K562 (cell line): ENCODE measurements around the gene PNMT. TPM values are rescaled to one million over a fixed set of nuclear protein-coding genes. Genes with fewer than 3 reads are reported as not detected.

Experiments
- ARID3A ChIP-seq: IDR thresholded peaks from 2 replicates; pipeline ENCODE4 v1.6.1; 2012; ENCODE audit warnings: low read depth, low read length, improper control_type of control experiment, borderline replicate concordance
- BHLHE40 ChIP-seq: IDR thresholded peaks from 2 replicates; pipeline ENCODE4 v1.6.1; 2011; ENCODE audit warnings: low read length, improper control_type of control experiment
- E2F6 ChIP-seq, 2 experiments: IDR thresholded peaks; 2 replicates each; pipeline ENCODE4 v1.6.1; 2011; ENCODE audit warnings: borderline replicate concordance in 1 of 2, control low read depth in 1 of 2, low read depth in 1 of 2, low read length in 1 of 2, mild to moderate bottlenecking in 1 of 2, mixed read lengths in 1 of 2, moderate library complexity in 1 of 2; ENCODE audit not compliant: insufficient read depth in 1 of 2, insufficient read length in 1 of 2, poor library complexity in 1 of 2, severe bottlenecking in 1 of 2; ENCODE audit errors: extremely low read depth in 1 of 2
- E2F8 ChIP-seq: fragments of 450-650 bp; IDR thresholded peaks from 2 replicates; pipeline ENCODE4 v1.7.1; 2018; ENCODE audit warnings: mild to moderate bottlenecking, low read depth; ENCODE audit not compliant: partially characterized antibody
- ELF2 ChIP-seq: fragments of 250-450 bp; sonication (Bioruptor Pico); IDR thresholded peaks from 2 replicates; pipeline ENCODE4 v1.5.0; 2021; ENCODE audit warnings: mild to moderate bottlenecking
- GABPA ChIP-seq: fragments of 200-800 bp; sonication (Bioruptor generic); conservative IDR thresholded peaks from 2 replicates; pipeline ENCODE4 v1.6.1; 2016; ENCODE audit warnings: low read depth, missing genetic modification characterization, missing compliant biosample characterization
- HMGXB4 ChIP-seq: sonication (generic); formaldehyde crosslinking; IDR thresholded peaks from 2 replicates; pipeline ENCODE4 v1.8.1; 2023; ENCODE audit warnings: mild to moderate bottlenecking, missing genetic modification reagents
- KAT7 ChIP-seq: sonication (generic); formaldehyde crosslinking; IDR thresholded peaks from 2 replicates; pipeline ENCODE4 v1.8.0; 2022; ENCODE audit warnings: missing genetic modification reagents, mild to moderate bottlenecking, borderline replicate concordance
- MBD2 ChIP-seq: sonication (generic); IDR thresholded peaks from 2 replicates; pipeline ENCODE4 v1.6.1; 2016; ENCODE audit warnings: low read depth, borderline replicate concordance
- MTA1 ChIP-seq: fragments of 450-650 bp; IDR thresholded peaks from 2 replicates; pipeline ENCODE4 v1.6.1; 2017; ENCODE audit warnings: borderline replicate concordance
- POLR2H ChIP-seq: IDR thresholded peaks from 2 replicates; pipeline ENCODE4 v1.6.1; 2016; ENCODE audit warnings: missing genetic modification characterization, low read depth, mild to moderate bottlenecking, control low read depth, missing compliant biosample characterization, moderate library complexity
- RUNX1 ChIP-seq: sonication (generic); IDR thresholded peaks from 2 replicates; pipeline ENCODE4 v1.6.1; 2016; ENCODE audit warnings: antibody characterized with exemption, low read depth
- SMAD1 ChIP-seq: fragments of 150-350 bp; IDR thresholded peaks from 2 replicates; pipeline ENCODE4 v1.6.1; 2014; ENCODE audit warnings: low read length, low read depth; ENCODE audit not compliant: partially characterized antibody
- TGIF2 ChIP-seq: sonication (generic); formaldehyde crosslinking; IDR thresholded peaks from 2 replicates; pipeline ENCODE4 v1.8.1; 2022; ENCODE audit warnings: mild to moderate bottlenecking, missing genetic modification reagents, moderate library complexity
- ZNF133 ChIP-seq: fragments of 250-450 bp; sonication (Bioruptor Pico); IDR thresholded peaks from 2 replicates; pipeline ENCODE4 v1.4.0; 2020; ENCODE audit warnings: mild to moderate bottlenecking
- ZNF445 ChIP-seq: fragments of 250-450 bp; sonication (Bioruptor Pico); IDR thresholded peaks from 2 replicates; pipeline ENCODE4 v1.4.0; 2020; ENCODE audit warnings: low read depth, mild to moderate bottlenecking, moderate library complexity
- ZNF512 ChIP-seq: IDR thresholded peaks from 2 replicates; pipeline ENCODE4 v1.6.1; 2016; ENCODE audit warnings: missing genetic modification characterization, missing compliant biosample characterization
- polyA plus RNA-seq, 8 experiments: library from polyadenylated mRNA; depleted of rRNA in 4 of 8; stranded (reverse) in 5 of 8; unstranded in 3 of 8; fragments of >200 nt; fragmentation: Nextera tagmentation in 2 of 8; fragmentation: Illumina TruSeq in 1 of 8; extraction: Ambion mirVana in 2 of 8; extraction: Trizol in 1 of 8; gene quantifications; 2 replicates each; pipeline versions ENCODE4 v1.2.1 to v1.2.3, GENCODE V29; 2011 to 2014; ENCODE audit warnings: inconsistent platforms in 1 of 8, missing spikeins in 1 of 8
- total RNA-seq, 7 experiments: library from RNA; depleted of rRNA in 6 of 7; stranded (reverse); fragments of >200 nt in 6 of 7; fragmentation: Illumina TruSeq in 2 of 7; extraction: Trizol in 2 of 7; gene quantifications; 2 replicates each; pipeline versions ENCODE4 v1.2.1 to v1.2.3, GENCODE V29; 2011 to 2021; ENCODE audit warnings: low replicate concordance in 1 of 7

Gene PNMT
- total and polyA plus RNA-seq, 9 of the 15 experiments (the other 6 are each of a cell fraction or from before 2014, with no cell fraction given): 0.55 to 18.1 (median 5.8) TPM

- TF ChIP-seq E2F6 (IDR thresholded peaks at IDR 0.05; ENCODE audit: borderline replicate concordance in 1 of 2, extremely low read depth in 1 of 2, insufficient read depth in 1 of 2, insufficient read length in 1 of 2, low read depth in 1 of 2, low read length in 1 of 2, poor library complexity in 1 of 2, severe bottlenecking in 1 of 2): peak in 1 of 2 experiments; percentile 30
- no peak; the same call in 1 of the 2 replicates for TF ChIP-seq MBD2
- TF ChIP-seq HMGXB4 (CRISPR knock-in tag): no peak
- TF ChIP-seq RUNX1: no peak
- no peak for TF ChIP-seq ZNF512
- TF ChIP-seq ELF2: peak; percentile 93
- TF ChIP-seq MTA1: no peak
- no peak for TF ChIP-seq BHLHE40
- TF ChIP-seq POLR2H (tag): peak; percentile 77
- peak; percentile 38; the same call in 1 of the 2 replicates for TF ChIP-seq KAT7
- TF ChIP-seq GABPA (tag): peak; percentile 99
- TF ChIP-seq ARID3A: 0 out of 2 replicates have a peak, but pooled peaks have one; percentile 13
- TF ChIP-seq E2F8: peak; percentile 94
- TF ChIP-seq ZNF133: peak; percentile 57; the same call in 1 of the 2 replicates
- no peak for TF ChIP-seq SMAD1
- no peak for TF ChIP-seq ZNF445 (CRISPR knock-in tag)
- no peak for TF ChIP-seq TGIF2 (CRISPR knock-in tag)
Measured at GRCh38 chr17:39687546-39688474, 19.6 kb downstream of the PNMT start, which contains the start of gene PGAP3 (continued).
